Psoas muscle (tissue), 8 donors: Measurements from ENCODE around the gene CEP95. TPM values are rescaled to one million over a fixed set of nuclear protein-coding genes. Genes with fewer than 3 reads are reported as not detected.

Experiments used
- ATAC-seq, 4 donors: fragments of 200-7000 bp; cut with Tn5 transposase; one replicate each; pipeline ENCODE4 v1.9.1; 2020; ENCODE audit warnings: moderate library complexity in 3 of 4, mild to moderate bottlenecking in 2 of 4
- DNase-seq, 2 donors: peaks; one replicate each; pipeline ENCODE4 v3.0.0-alpha.2; 2020
- H3K27ac ChIP-seq: fragments of 200-600 bp; one replicate; pipeline ENCODE4 v1.8.0; 2022
- H3K27me3 ChIP-seq, 3 donors: fragments of 200-600 bp in 1 of 3; one replicate each; pipeline versions ENCODE4 v1.6.1 to v1.8.0; 2013 to 2022; ENCODE audit warnings: low read length in 2 of 3, mild to moderate bottlenecking in 2 of 3, moderate library complexity in 1 of 3; ENCODE audit not compliant: insufficient read depth in 3 of 3
- H3K36me3 ChIP-seq, 2 donors: fragments of 200-600 bp in 1 of 2; one replicate each; pipeline versions ENCODE4 v1.6.1 to v1.8.0; 2013 to 2022; ENCODE audit warnings: low read depth in 1 of 2, mild to moderate bottlenecking in 1 of 2, moderate library complexity in 1 of 2; ENCODE audit not compliant: insufficient read depth in 1 of 2
- H3K4me1 ChIP-seq: fragments of 200-600 bp; one replicate; pipeline ENCODE4 v1.8.0; 2022
- H3K4me3 ChIP-seq: fragments of 200-600 bp; one replicate; pipeline ENCODE4 v1.8.0; 2022; ENCODE audit warnings: mild to moderate bottlenecking
- H3K9me3 ChIP-seq: fragments of 200-600 bp; one replicate; pipeline ENCODE4 v1.8.0; 2022
- WGBS, 3 donors: extraction: QIAGEN DNeasy Blood & Tissue Kit; methylation state at CpG; one replicate each; pipeline versions ENCODE4 v1.1.6 to v1.1.7; 2013; 5-methylcytosine and 5-hydroxymethylcytosine counted together
- intact Hi-C, 2 donors: fragments of 100-400 bp; cut with DNase I; formaldehyde crosslinking; loops; one replicate each; pipeline versions ENCODE4 v1.11.0 to v1.14.2; 2022
- polyA plus RNA-seq, 3 donors: library from polyadenylated mRNA; stranded (reverse); fragments of 200-250 nt; gene quantifications; one replicate each; pipeline ENCODE4 v1.2.3, GENCODE V29; 2013
- total RNA-seq, 4 donors: library from RNA; stranded (reverse); fragmentation: NEBNext Ultra II Directional in 2 of 4; extraction: Animal tissue kit (Norgen Biotek cat#: 25700) in 2 of 4; gene quantifications; one replicate each; pipeline versions ENCODE4 v1.2.1 to v1.2.4, GENCODE V29; 2021 to 2023
- TF ChIP-seq, protein P1 (sequence below): fragments of 200-600 bp; IDR thresholded peaks from one replicate; pipeline ENCODE4 v1.8.0; 2022; ENCODE audit warnings: antibody characterized with exemption
- donor health status: healthy with polysubstance abuse.
- donor health status: DM: no; HTN: no; CAD: no; lungs with moderate emphysema.
- donor health status: Bipolar disorder and iron deficiency.
- donor health status: healthy.
- donor health status: DM: yes; HTN: yes; CAD: no.
- donor health status: DM: no; HTN: no; CAD: no.
- donor health status: DM: no; HTN: no; CAD: no.
- donor health status: DM: yes; HTN: yes; CAD: no.

The CEP95 gene
- total and polyA plus RNA-seq, 7 donors: 9.3 to 21.7 (median 15.7) TPM

DNA sequence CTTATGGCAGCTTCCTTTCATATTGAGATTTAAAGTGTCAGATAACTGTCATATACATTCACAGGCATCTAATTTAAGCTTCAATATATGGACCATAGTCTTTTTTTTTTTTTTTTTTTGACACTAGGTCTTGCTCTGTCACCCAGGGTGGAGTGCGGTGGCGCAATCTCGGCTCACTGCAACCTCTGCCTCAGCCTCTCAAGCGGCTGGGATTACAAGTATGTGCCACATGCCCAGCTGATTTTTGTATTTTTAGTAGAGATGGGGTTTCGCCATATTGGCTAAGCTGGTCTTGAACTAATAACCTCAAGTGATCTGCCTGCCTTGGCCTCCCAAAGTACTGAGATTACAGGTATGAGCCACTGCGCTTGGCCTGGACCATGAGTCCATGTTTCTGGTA lies 13.6 kb downstream of the CEP95 start:
- intact Hi-C loops: no loop called here
- WGBS, 3 donors: 92 to 94% (median 92%) methylated on average over 6 of the region's 6 CpGs
- Histone ChIP-seq H3K27me3 (no peaks in the 10 kb centered on the region), H3K27ac (no peak overlapping the region), H3K4me3 (no peak overlapping the region), H3K36me3 (peaks cover 4 to 100% of the 10 kb centered on the region in 2 donors), H3K9me3 (no peaks in the 10 kb centered on the region), H3K4me1 (no peaks in the 10 kb centered on the region)
- ATAC-seq (peak in 1 of 4 donors; percentile 45), DNase-seq (no peak)
- TF ChIP-seq, protein P1, sequence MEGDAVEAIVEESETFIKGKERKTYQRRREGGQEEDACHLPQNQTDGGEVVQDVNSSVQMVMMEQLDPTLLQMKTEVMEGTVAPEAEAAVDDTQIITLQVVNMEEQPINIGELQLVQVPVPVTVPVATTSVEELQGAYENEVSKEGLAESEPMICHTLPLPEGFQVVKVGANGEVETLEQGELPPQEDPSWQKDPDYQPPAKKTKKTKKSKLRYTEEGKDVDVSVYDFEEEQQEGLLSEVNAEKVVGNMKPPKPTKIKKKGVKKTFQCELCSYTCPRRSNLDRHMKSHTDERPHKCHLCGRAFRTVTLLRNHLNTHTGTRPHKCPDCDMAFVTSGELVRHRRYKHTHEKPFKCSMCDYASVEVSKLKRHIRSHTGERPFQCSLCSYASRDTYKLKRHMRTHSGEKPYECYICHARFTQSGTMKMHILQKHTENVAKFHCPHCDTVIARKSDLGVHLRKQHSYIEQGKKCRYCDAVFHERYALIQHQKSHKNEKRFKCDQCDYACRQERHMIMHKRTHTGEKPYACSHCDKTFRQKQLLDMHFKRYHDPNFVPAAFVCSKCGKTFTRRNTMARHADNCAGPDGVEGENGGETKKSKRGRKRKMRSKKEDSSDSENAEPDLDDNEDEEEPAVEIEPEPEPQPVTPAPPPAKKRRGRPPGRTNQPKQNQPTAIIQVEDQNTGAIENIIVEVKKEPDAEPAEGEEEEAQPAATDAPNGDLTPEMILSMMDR: no peak

- no peak for ATAC-seq
- TF ChIP-seq, protein P1: no peak
- no peak overlapping the region for H3K4me3 ChIP-seq
- DNase-seq: no peak
- 87 to 90% (median 87%) methylated on average over 2 of the region's 2 CpGs for whole genome bisulfite sequencing, 3 donors
- intact Hi-C loops: no loop called here
- H3K9me3 ChIP-seq: no peaks in the 10 kb centered on the region
- no peaks in the 10 kb centered on the region for H3K27me3 ChIP-seq
- H3K27ac ChIP-seq: no peak overlapping the region
- H3K4me1 ChIP-seq: no peaks in the 10 kb centered on the region
- H3K36me3 ChIP-seq: peaks cover 16 to 100% of the 10 kb centered on the region in 2 donors
These were observed 21.1 kb downstream of the CEP95 start for GRCh38 chr17:64527914-64528313.

DNA sequence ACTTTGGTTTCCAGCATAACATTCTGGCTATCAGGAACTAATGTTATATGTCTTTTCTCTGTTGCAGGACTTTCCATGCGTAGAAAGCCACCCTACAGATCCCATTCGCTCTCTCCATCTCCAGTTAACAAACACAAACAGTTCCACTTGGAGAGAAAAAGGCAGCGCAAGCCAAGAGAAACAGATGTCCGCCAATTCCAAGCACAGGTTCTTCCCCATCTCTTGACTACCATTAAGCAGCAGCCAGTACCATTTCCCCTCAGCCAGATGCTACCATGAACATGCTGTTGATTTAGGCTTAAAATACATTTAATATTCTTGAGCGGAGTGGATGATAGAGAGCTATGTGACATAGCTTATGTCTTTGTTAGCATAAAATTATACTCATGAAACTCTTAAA lies 22.4 kb downstream of the CEP95 start:
- Histone ChIP-seq H3K9me3 (no peaks in the 10 kb centered on the region), H3K27me3 (no peaks in the 10 kb centered on the region), H3K27ac (no peak overlapping the region), H3K36me3 (peaks cover 17 to 100% of the 10 kb centered on the region in 2 donors), H3K4me1 (no peaks in the 10 kb centered on the region), H3K4me3 (no peak overlapping the region)
- no peak for ATAC-seq
- no peak for DNase-seq
- intact Hi-C loops: no loop called here
- WGBS, 3 donors: 87 to 94% (median 94%) methylated on average over 5 of the region's 5 CpGs
- TF ChIP-seq, protein P1: no peak

GRCh38 chr17:64531955-64532371 lies 25.2 kb downstream of the CEP95 start:
- Histone ChIP-seq H3K27ac (no peak overlapping the region), H3K27me3 (no peaks in the 10 kb centered on the region), H3K9me3 (no peaks in the 10 kb centered on the region), H3K36me3 (peaks cover 18 to 100% of the 10 kb centered on the region in 2 donors), H3K4me1 (no peaks in the 10 kb centered on the region), H3K4me3 (no peak overlapping the region)
- DNase-seq: no peak
- TF ChIP-seq, protein P1: no peak
- WGBS, 3 donors: 53 to 75% (median 60%) methylated on average over 5 of the region's 5 CpGs
- intact Hi-C loops: loop anchor here in 1 of 2 donors (10.0 kb wide), 1 partner anchor 123 kb away; no protein-coding TSS in a partner anchor
- ATAC-seq: no peak

DNA sequence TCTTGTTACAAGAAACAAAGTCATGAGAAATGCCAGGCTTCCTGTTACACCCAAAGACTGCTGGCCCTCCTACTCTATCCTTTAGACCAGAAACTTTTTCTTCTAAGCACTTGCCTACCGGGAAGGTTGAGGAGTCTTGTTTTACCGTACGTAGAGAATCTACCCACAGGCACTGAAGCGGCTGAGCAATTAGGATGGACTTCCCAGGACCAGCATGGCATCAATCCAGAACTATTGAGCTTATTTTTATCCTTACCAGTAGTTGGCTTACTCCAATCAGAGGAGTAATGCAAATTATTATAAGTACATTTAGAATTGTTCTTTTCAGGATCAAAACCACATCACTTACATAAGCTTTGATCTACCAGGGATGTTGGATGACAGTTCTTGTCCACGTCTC lies 25.6 kb downstream of the CEP95 start:
- Histone ChIP-seq H3K4me1 (no peaks in the 10 kb centered on the region), H3K4me3 (no peak overlapping the region), H3K36me3 (peaks cover 20 to 100% of the 10 kb centered on the region in 2 donors), H3K27me3 (no peaks in the 10 kb centered on the region), H3K27ac (no peak overlapping the region), H3K9me3 (no peaks in the 10 kb centered on the region)
- no peak for DNase-seq
- intact Hi-C loops: loop anchor here in 1 of 2 donors (10.0 kb wide), 1 partner anchor 122 kb away; no protein-coding TSS in a partner anchor
- TF ChIP-seq, protein P1: no peak
- ATAC-seq: no peak
- 83 to 91% (median 86%) methylated on average over 5 of the region's 5 CpGs for WGBS, 3 donors
